Heart left ventricle (tissue), 13 donors: ENCODE data around the gene GABRA6.

Experiments used
- CTCF ChIP-seq, 12 donors: fragments of 200-600 bp; sonication (generic) in 4 of 12; IDR thresholded peaks; one replicate each; pipeline versions ENCODE4 v1.5.0 to v1.8.0; 2018 to 2022; ENCODE audit warnings: antibody characterized with exemption in 12 of 12, mild to moderate bottlenecking in 5 of 12
- POLR2A ChIP-seq, 2 donors: fragments of 450-650 bp; IDR thresholded peaks; one replicate each; pipeline ENCODE4 v1.6.1; 2017; ENCODE audit warnings: antibody characterized with exemption in 2 of 2, mild to moderate bottlenecking in 2 of 2, moderate library complexity in 2 of 2
- donor health status: ischemic (EF 13 %, LVEDD 7.1; RV severe dilation, severe dysfunction).
- donor health status: DM: no; HTN: yes; CAD: no.
- donor health status: DM: no; HTN: no; CAD: no.
- donor health status: ischemic (EF 25% LVEDD 6.9; RV normal size, moderate dysfunction).
- donor health status: ischemic (EF 25% LVEDD 5.7; RV mildly dilated, moderate dysfunction).
- donor health status: ischemic (EF 35%, LVEDD 5.7; RV mildly dilated, moderate dysfunction).
- donor health status: nonischemic (EF 11% LVEDD 7.7; RV severe dilation, severe dysfunction).
- donor health status: DM: yes; HTN: yes; CAD: no.
- donor health status: PGD.
- donor health status: ischemic (EF 29% LVEDD 5.4; RV normal size, mild dysfunction).
- donor health status: nonischemic (EF 23%, LVEDD 6.1; RV moderate dilation, normal function).

GRCh38 chr5:161713042-161713441 lies 27.5 kb downstream of the GABRA6 start:
- TF ChIP-seq POLR2A (IDR thresholded peaks at IDR 0.05) (no peak), CTCF (IDR thresholded peaks at IDR 0.05) (no peak)
